GM23338 (cell line): ENCODE results near the gene PFDN4.

Experiments
- CTCF ChIP-seq, 2 experiments: fragments of 200-600 bp in 1 of 2; sonication (generic) in 1 of 2; conservative IDR thresholded peaks; 2 replicates each; pipeline versions ENCODE4 v1.5.1 to v1.6.1; 2016 to 2017; ENCODE audit warnings: antibody characterized with exemption in 2 of 2, low read depth in 2 of 2, mild to moderate bottlenecking in 2 of 2, moderate library complexity in 1 of 2
- EZH2phosphoT487 ChIP-seq: fragments of 200-600 bp; sonication (generic); IDR thresholded peaks from one replicate; pipeline ENCODE4 v1.8.1; 2018; ENCODE audit warnings: antibody characterized with exemption; ENCODE audit not compliant: unreplicated experiment
- POLR2AphosphoS5 ChIP-seq: IDR thresholded peaks from 2 replicates; pipeline ENCODE4 v1.6.1; 2016; ENCODE audit warnings: antibody characterized with exemption, low read depth
- STAT1 ChIP-seq: IDR thresholded peaks from one replicate; pipeline ENCODE4 v1.6.1; 2016; ENCODE audit warnings: antibody characterized with exemption; ENCODE audit not compliant: unreplicated experiment
- TF ChIP-seq, protein P1 (sequence below): IDR thresholded peaks from one replicate; pipeline ENCODE4 v1.6.1; 2018; ENCODE audit warnings: antibody characterized with exemption; ENCODE audit not compliant: unreplicated experiment

DNA sequence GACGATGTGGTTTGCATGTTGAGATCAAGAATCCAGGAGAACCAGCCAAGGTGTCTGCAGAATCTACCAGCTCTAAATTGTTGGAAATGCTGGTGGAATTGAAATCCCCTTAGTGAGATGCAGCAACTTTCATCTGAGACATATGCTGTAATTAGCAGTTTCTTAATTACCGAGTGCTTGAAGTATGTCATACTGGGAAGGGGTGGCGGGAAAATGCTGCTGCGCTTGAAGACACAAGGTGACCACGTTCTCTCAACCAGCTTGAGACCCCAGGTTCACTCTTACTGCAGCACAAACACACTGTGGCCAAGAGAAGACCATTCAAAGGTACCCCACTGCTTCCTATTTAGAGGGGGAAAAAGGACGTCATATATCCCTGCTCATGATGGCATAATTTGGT is 59.0 kb downstream of the PFDN4 start:
- TF ChIP-seq POLR2AphosphoS5 = no peak
- TF ChIP-seq STAT1 = no peak
- TF ChIP-seq, protein P1, sequence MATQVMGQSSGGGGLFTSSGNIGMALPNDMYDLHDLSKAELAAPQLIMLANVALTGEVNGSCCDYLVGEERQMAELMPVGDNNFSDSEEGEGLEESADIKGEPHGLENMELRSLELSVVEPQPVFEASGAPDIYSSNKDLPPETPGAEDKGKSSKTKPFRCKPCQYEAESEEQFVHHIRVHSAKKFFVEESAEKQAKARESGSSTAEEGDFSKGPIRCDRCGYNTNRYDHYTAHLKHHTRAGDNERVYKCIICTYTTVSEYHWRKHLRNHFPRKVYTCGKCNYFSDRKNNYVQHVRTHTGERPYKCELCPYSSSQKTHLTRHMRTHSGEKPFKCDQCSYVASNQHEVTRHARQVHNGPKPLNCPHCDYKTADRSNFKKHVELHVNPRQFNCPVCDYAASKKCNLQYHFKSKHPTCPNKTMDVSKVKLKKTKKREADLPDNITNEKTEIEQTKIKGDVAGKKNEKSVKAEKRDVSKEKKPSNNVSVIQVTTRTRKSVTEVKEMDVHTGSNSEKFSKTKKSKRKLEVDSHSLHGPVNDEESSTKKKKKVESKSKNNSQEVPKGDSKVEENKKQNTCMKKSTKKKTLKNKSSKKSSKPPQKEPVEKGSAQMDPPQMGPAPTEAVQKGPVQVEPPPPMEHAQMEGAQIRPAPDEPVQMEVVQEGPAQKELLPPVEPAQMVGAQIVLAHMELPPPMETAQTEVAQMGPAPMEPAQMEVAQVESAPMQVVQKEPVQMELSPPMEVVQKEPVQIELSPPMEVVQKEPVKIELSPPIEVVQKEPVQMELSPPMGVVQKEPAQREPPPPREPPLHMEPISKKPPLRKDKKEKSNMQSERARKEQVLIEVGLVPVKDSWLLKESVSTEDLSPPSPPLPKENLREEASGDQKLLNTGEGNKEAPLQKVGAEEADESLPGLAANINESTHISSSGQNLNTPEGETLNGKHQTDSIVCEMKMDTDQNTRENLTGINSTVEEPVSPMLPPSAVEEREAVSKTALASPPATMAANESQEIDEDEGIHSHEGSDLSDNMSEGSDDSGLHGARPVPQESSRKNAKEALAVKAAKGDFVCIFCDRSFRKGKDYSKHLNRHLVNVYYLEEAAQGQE = no peak
- no peak for TF ChIP-seq EZH2phosphoT487
- no peak for TF ChIP-seq CTCF (conservative IDR thresholded peaks at IDR 0.05; ENCODE audit: low read depth in 2 of 2)
